HG02852 (cell line): ENCODE data around the gene FHIP2A.
"Not testable (repeated sequence)": the region's sequence is repeated elsewhere in the genome, so short reads cannot be mapped to it uniquely, and the experiment has no call there.

Source experiments
- ATAC-seq: cut with Tn5 transposase; IDR thresholded peaks from one replicate; pipeline ENCODE4 v1.9.1; 2021; ENCODE audit warnings: mild to moderate bottlenecking, moderate library complexity; ENCODE audit not compliant: unreplicated experiment

FHIP2A gene

GRCh38 chr10:114811862-114812261 is 9.7 kb upstream of the FHIP2A start:
- no peak for ATAC-seq

GRCh38 chr10:114815791-114816190 is 5.8 kb upstream of the FHIP2A start:
- no peak for ATAC-seq

- ATAC-seq, result no peak
Observed at GRCh38 chr10:114816308-114816707, 5.3 kb upstream of the FHIP2A start.

- no peak for ATAC-seq
Observed at GRCh38 chr10:114819322-114819721, 2.3 kb upstream of the FHIP2A start.

- peak; percentile 35 for ATAC-seq
Observed at GRCh38 chr10:114821915-114822443, 399 bp downstream of the FHIP2A start.

- ATAC-seq, result peak; percentile 27
Observed at GRCh38 chr10:114822444-114823076, 980 bp downstream of the FHIP2A start.

GRCh38 chr10:114823077-114823463 is 1.5 kb downstream of the FHIP2A start:
- ATAC-seq, result no peak

- ATAC-seq, result no peak
Observed at GRCh38 chr10:114824391-114824790, 2.8 kb downstream of the FHIP2A start.

GRCh38 chr10:114825513-114826253 is 4.1 kb downstream of the FHIP2A start:
- ATAC-seq, result peak; percentile 40

- no peak for ATAC-seq
Observed at GRCh38 chr10:114829160-114829909, 7.8 kb downstream of the FHIP2A start.

GRCh38 chr10:114831186-114831867 is 9.7 kb downstream of the FHIP2A start:
- no peak for ATAC-seq

- no peak for ATAC-seq
Observed at GRCh38 chr10:114837690-114838089, 16.1 kb downstream of the FHIP2A start.

GRCh38 chr10:114839901-114840300 is 18.3 kb downstream of the FHIP2A start:
- ATAC-seq, result no peak

- no peak for ATAC-seq
Observed at GRCh38 chr10:114845978-114846693, 24.6 kb downstream of the FHIP2A start.

- not testable (repeated sequence) for ATAC-seq
Observed at GRCh38 chr10:114847517-114847916, 25.9 kb downstream of the FHIP2A start.

- no peak for ATAC-seq
Observed at GRCh38 chr10:114849674-114850073, 28.1 kb downstream of the FHIP2A start.

- no peak for ATAC-seq
Observed at GRCh38 chr10:114850126-114850525, 28.5 kb downstream of the FHIP2A start.

- ATAC-seq, result no peak
Observed at GRCh38 chr10:114851336-114851735, 29.8 kb downstream of the FHIP2A start.

- no peak for ATAC-seq
Observed at GRCh38 chr10:114852197-114852596, 30.6 kb downstream of the FHIP2A start.

GRCh38 chr10:114854906-114855305 is 33.3 kb downstream of the FHIP2A start:
- ATAC-seq, result no peak
